RKO (cell line): ENCODE data around the gene TEX9.

Source experiments
- DNase-seq: peaks from one replicate; pipeline ENCODE4 v3.0.0-alpha.2; 2016; ENCODE audit warnings: low spot score

The TEX9 gene

DNA sequence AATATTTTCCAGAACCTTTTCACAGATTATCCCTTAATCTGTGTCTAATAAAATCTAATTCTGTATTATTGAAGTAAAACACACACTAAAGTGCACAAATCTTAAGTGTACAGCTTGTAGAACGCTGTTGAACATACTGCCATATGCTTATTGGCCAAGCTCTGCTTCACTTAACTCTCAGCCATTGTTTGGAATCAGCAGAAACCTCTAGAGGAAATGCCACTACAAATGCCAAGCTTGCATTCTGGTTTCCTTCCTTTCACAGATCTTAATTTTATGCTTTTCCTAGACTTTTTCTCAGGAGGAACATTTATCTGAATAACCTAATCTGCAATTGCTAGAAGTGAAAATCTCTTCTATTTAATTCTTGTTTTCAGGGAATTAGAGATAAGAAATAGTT is 89.6 kb downstream of the TEX9 start:
- DNase-seq = no peak

DNA sequence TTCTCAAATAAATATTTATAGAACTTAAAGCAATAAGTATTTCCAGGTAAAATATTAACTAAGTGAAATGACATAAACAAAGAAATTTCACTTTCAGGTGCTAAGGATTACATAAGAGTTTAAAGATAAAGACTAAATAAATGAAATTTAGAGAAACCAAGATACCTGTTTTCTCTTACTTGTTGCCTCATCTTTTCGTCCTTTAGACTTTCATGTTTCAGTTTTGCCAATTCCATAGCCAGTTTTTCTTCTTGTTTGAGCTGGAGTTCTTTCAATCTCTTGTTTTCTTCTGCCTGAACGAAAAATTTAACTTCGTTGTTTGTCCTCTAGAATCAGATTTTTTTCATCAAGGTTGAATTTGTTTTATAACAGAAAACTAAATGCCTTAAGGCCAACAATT is 91.0 kb downstream of the TEX9 start:
- no peak for DNase-seq

DNA sequence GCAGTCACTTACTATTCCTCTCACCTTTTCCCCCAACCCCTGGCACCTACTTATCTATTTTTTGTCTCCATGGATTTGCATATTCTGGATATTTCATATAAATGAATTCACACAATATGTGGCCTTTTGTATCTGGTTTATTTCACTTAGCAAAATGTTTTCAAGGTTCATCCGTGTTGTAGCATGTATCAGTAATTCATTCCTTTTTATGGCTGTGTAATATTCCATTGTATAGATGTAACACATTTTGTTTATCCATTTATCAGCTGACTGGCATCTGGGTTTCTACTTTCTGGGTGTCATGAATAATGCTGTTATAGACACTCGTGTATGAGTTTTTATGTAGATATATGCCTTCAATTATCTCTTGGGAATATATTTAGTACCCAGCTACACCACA is 93.9 kb downstream of the TEX9 start:
- no peak for DNase-seq

DNA sequence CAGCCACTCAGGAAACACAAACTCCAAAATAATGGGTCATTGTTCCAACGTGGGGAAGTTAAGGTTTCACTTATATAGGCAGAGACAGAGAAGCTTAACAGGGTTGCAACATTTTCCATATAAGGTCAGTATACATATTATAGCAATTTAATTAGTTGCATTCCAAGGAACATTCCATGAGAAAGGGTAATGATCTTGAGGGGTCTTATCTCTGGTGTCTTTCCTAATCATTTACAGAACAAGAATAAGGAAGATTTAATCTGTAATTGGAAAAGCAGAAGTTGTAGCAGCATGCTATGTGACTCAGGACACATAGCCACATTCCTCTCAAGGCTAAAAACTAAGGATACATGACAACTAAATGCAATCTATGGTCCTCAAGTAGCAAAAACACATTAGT is 94.8 kb downstream of the TEX9 start:
- DNase-seq = no peak

DNA sequence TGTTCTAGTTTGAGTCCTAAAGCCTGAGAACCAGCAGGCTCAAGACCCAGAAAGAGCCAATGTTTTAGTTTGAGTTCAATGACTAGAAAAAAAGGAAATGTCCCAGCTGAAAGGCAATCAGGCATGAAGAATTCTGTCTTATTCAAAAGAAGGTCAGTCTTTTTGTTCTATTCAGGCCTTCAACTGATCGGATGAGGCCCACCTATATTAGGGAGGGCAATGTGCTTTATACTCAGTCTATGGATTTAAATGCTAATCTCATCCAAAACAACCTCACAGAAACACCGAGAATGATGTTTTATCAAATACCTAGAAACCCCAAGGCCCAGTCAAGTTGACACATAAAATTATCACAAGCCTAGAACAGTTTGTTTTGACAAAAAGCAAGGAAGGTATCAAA is 95.7 kb downstream of the TEX9 start:
- DNase-seq = no peak

DNA sequence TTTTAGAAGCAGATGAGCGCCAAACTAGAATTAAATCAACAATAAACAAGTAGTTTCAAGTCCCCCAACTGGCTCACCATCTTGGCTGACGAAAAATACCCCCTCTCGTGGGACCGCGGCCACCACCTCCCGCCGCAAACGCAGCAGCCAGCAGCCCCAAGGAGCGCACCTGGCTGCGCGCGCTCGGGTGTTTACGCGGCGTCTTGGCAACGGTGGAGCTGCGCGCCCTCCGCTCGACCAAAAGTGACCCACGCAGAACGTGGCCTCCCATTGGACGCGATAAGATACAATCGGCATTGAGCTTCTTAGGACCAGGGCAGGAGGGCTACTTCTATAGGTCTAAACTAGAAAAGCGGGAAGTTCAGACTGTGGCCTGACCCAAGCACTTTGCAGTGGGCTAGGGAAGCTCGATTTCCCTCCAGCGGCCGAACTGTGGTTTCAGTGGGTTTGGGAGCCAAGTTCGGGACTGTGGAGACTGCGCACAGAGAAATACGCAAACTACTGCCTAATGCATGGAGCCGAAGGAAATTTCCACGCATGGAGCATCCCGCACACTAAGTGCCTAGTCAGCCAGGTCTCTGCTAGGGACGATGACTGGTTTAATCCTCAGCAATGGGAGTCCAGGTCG is 99.8 kb downstream of the TEX9 start, which contains the start of gene MNS1:
MNS1 (minus strand) TSS at position 245 of the 628 bp plus-strand sequence; CDS start at position 80, 165 bp downstream.
- DNase-seq = peak; percentile 93

DNA sequence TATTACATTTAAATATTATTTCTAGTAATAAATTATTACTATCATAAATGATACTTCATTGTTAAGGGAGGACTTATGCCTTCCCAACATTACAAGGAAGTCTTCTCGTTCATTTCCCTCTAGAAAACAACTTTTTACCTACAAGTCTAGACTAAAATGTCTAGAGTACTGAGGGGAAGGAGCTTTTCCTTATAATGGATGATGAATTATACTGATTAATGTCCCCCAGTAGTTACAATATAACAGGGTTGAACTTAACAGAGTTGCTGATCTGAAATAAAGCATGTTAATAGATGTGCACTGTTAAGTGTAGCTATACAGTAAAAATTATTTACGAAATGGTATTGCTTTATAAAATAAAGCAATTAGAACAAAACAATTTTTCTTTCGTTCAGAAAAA is 102.4 kb downstream of the TEX9 start:
- no peak for DNase-seq

DNA sequence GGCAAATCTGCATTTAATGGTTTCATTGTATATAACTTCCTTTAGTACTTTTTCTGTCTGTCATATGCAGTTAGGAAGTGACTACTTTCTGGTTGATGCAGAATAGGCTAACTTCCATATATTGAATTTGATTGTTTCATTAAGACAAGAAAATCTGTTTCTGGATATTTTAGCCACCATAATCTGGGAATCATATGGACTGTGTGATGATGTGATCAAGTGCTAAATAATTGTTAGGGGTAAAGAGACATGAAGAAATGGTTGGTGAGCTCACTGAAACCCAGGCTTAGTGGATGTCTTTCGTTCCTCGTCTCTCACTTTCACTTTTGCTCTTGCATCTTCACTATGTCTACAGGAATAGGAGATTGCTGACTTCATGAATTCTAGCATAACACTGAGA is 103.2 kb downstream of the TEX9 start:
- peak; percentile 17 for DNase-seq

DNA sequence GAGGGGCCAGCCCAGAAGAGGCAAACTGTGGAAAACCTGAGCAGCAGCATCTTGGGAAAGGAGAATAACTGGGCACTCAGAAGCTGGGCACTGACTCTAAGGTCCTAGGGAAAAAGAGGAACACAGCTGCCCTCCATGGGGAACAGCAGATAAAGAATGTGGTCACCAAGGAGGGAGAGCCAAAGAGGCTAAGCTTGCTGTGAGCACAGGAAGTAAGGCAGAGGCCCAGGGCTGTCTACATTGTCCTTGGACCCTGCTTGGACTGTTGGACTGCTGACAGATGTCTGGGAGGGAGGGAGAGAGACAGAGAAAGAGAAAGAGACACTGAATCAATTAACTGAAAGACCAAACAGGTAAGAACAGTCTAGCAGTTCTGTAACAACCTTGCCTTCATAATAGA is 104.3 kb downstream of the TEX9 start:
- DNase-seq = no peak

DNA sequence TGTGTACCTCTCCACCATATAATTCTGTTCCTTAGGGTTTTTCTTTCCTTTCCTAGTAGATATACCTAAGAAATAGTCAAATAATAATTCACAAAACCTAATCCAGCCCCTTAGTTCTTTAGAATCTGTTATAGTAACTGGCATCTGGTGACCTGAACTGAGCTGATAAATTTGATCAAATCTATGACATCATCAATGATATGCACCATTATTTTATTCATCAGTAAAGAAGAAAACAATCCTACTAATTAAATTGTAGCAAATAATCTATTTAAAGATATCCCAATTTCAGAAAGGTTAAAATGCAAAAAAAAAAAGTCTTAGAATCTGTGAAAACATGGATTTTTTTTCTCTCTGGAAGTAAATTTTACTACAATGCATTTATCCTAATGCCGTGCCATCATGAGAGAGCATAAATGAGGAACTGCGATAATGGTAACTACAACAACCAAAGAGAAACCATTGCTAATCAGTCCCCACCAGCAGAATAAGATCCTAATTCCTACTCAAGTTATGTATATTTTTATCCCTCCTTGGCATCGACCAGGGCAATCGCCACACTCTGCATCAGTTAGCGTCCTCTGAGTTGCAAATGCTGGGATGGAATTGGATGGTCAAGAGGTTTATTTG is 106.3 kb downstream of the TEX9 start:
- no peak for DNase-seq

DNA sequence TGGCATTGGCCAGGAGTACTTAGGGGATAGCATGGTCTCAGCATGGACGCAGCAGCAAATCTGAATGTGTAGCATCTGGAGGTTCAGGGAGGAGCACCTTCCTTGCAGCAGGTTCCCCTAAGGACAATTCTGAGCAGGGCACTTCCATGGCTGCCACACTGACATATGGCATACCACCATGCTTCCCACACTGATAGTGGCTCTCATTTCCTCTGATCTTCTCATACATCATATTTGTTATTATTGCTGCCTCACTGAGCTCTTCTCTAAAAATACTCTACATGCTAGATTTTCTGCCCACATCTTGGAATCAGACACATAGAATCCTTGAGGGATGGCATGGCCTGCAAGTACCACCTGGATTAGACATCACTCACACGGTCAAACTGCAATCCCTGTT is 107.1 kb downstream of the TEX9 start:
- DNase-seq = no peak

DNA sequence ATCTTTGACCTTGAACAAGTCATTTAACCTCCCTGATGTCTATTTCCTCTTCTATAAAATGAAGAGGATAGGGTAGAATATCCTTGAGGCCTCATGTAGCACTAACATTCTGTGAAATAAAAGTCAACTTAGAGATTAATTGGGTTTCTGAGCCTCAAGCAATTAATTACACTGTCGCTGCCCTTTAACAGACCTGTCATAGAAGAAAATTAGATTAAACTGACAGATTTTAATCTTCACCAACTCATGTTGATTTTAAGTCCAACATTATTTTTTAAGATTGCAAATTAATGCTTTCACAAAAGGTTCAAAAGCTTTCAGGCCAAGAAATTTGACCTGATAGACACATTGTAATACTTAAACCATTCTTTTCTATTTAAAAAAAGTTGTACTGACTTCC is 107.8 kb downstream of the TEX9 start:
- no peak for DNase-seq

DNA sequence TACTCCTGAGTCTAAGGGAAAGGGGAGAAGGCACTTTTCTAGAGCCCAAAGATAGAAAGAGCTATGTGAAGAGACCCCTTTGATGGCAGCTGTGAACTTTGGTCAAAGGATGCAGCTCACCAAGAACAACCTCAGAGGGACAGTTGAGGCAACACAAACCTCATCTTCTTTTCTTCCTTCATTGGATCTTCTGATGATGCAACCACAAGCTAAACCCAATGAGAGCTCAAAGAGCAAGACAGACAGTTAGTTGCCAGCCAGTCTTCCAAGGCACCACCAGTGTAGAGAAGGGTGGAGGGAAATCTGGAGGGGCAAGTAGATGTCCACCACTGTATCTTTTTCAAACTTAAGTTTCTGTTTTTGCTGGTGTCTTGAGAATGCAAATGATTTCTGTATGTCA is 110.1 kb downstream of the TEX9 start:
- no peak for DNase-seq
